Fibroblast of skin of left biceps (primary cell): ENCODE measurements around the gene HCAR1.
"Not testable (repeated sequence)": the region's sequence is repeated elsewhere in the genome, so short reads cannot be mapped to it uniquely, and the experiment has no call there.

ENCODE experiments used
- DNase-seq, 2 experiments: peaks; one replicate each; pipeline ENCODE4 v3.0.0-alpha.2; 2013; ENCODE audit warnings: low read depth in 2 of 2

Gene HCAR1

GRCh38 chr12:122730215-122731014 lies at the start of gene HCAR1:
Gene HCAR1, minus strand, starts transcription at chr12:122730844. Its CDS starts 505 bp downstream, at chr12:122730339.
- DNase-seq = no peak

- DNase-seq = no peak
These were observed 26.9 kb upstream of the HCAR1 start for GRCh38 chr12:122757568-122757967.

- no peak for DNase-seq
These were observed 24.1 kb upstream of the HCAR1 start for GRCh38 chr12:122754790-122755189.

GRCh38 chr12:122753319-122753650 lies 22.6 kb upstream of the HCAR1 start:
- no peak for DNase-seq

GRCh38 chr12:122752464-122753318 lies 22.0 kb upstream of the HCAR1 start, which contains the start of gene DENR:
Gene DENR, plus strand, starts transcription at chr12:122752824. Its CDS starts 878 bp downstream, at chr12:122753702.
- peak; percentile 89 to 92 for DNase-seq

GRCh38 chr12:122750781-122751515 lies 20.3 kb upstream of the HCAR1 start:
- not testable (repeated sequence) for DNase-seq

GRCh38 chr12:122749569-122750332 lies 19.1 kb upstream of the HCAR1 start:
- no peak for DNase-seq

GRCh38 chr12:122747224-122748135 lies 16.8 kb upstream of the HCAR1 start:
- no peak for DNase-seq

- no peak for DNase-seq
These were observed 13.4 kb upstream of the HCAR1 start for GRCh38 chr12:122743895-122744525.

GRCh38 chr12:122740351-122740750 lies 9.7 kb upstream of the HCAR1 start:
- no peak for DNase-seq

- no peak for DNase-seq
These were observed 7.9 kb upstream of the HCAR1 start for GRCh38 chr12:122738571-122738970.

- no peak for DNase-seq
These were observed 2.0 kb upstream of the HCAR1 start for GRCh38 chr12:122732611-122733010.

GRCh38 chr12:122732170-122732569 lies 1.5 kb upstream of the HCAR1 start:
- DNase-seq = no peak

- DNase-seq = no peak
These were observed 945 bp downstream of the HCAR1 start for GRCh38 chr12:122729583-122730214.

- DNase-seq = no peak
These were observed 4.5 kb downstream of the HCAR1 start for GRCh38 chr12:122726080-122726558.

- DNase-seq = no peak
These were observed 5.1 kb downstream of the HCAR1 start for GRCh38 chr12:122725452-122726079.

GRCh38 chr12:122724641-122725243 lies 5.9 kb downstream of the HCAR1 start:
- DNase-seq = no peak

- DNase-seq = no peak
These were observed 8.3 kb downstream of the HCAR1 start for GRCh38 chr12:122722387-122722786.
